ENCODE data around the gene ZBTB25.

GRCh38 chr14:64508215-64508776 lies 4.7 kb upstream of the ZBTB25 start:
- TF ChIP-seq CTCF (conservative IDR thresholded peaks at IDR 0.05; ENCODE audit: low read depth, low read length) (no peak), EZH2 (IDR thresholded peaks at IDR 0.05; ENCODE audit: low read length, unreplicated experiment) (no peak)
